ENCODE data around the gene EIF4EBP2.

EIF4EBP2 gene

GRCh38 chr10:70459774-70460490, 56.0 kb downstream of the EIF4EBP2 start:
- DNase-seq (ENCODE audit: low spot score) = no peak

- peak; percentile 65 for DNase-seq (ENCODE audit: low spot score)
Observed at GRCh38 chr10:70461397-70462348, 57.7 kb downstream of the EIF4EBP2 start.

GRCh38 chr10:70462349-70462984, 58.5 kb downstream of the EIF4EBP2 start:
- no peak for DNase-seq (ENCODE audit: low spot score)

- DNase-seq (ENCODE audit: low spot score) = no peak
Observed at GRCh38 chr10:70465278-70465677, 61.3 kb downstream of the EIF4EBP2 start.

GRCh38 chr10:70465832-70466231, 61.9 kb downstream of the EIF4EBP2 start:
- DNase-seq (ENCODE audit: low spot score) = no peak

GRCh38 chr10:70466951-70467350, 63.0 kb downstream of the EIF4EBP2 start:
- no peak for DNase-seq (ENCODE audit: low spot score)

GRCh38 chr10:70472799-70473454, 69.0 kb downstream of the EIF4EBP2 start:
- DNase-seq (ENCODE audit: low spot score) = no peak

- no peak for DNase-seq (ENCODE audit: low spot score)
Observed at GRCh38 chr10:70474780-70475179, 70.8 kb downstream of the EIF4EBP2 start.

- DNase-seq (ENCODE audit: low spot score) = no peak
Observed at GRCh38 chr10:70475661-70476060, 71.7 kb downstream of the EIF4EBP2 start.

GRCh38 chr10:70476249-70477035, 72.5 kb downstream of the EIF4EBP2 start:
- DNase-seq (ENCODE audit: low spot score) = no peak

GRCh38 chr10:70477661-70478162, 73.8 kb downstream of the EIF4EBP2 start:
- no peak for DNase-seq (ENCODE audit: low spot score)

Measured in SK-N-DZ (cell line).